ENCODE measurements around the gene TLK1. TPM values are rescaled to one million over a fixed set of nuclear protein-coding genes. Genes with fewer than 3 reads are reported as not detected.

The TLK1 gene
- total and polyA plus RNA-seq, 2 donors (not counting 3 experiments of a cell fraction or from before 2014, with no cell fraction given): 5.8 to 62.7 TPM

- H3K4me1 ChIP-seq (ENCODE audit: control insufficient read depth, extremely low read depth, insufficient read depth, low read length): peaks cover 14% of the 10 kb centered on the region
- no peaks in the 10 kb centered on the region for H4K20me1 ChIP-seq (replicated peaks; ENCODE audit: control insufficient read depth, extremely low read depth, insufficient read depth, low read length)
- DNase-seq (ENCODE audit: low read depth, low spot score) (peak; percentile 3), FAIRE-seq (no peak)
- H3K9ac ChIP-seq (replicated peaks; ENCODE audit: extremely low read depth, insufficient read depth, low read length): no peak overlapping the region
- H3K79me2 ChIP-seq (ENCODE audit: control insufficient read depth, insufficient read depth, low read length): peaks cover 40% of the 10 kb centered on the region
- ChIA-PET POLR2A (no interaction called here), CTCF (interaction anchor here (0.7 to 3.3 kb wide), 43 partner anchors 8 to 361 kb away, joined by 3 to 43 read pairs (median 6); partner anchors contain the start of gene GORASP2)
- H3K9me1 ChIP-seq (replicated peaks; ENCODE audit: control insufficient read depth, extremely low read depth, insufficient read depth, low read length): peaks cover 2% of the 10 kb centered on the region
- intact Hi-C loops (cut with micrococcal nuclease) (loop anchor here (2.0 kb wide), 2 partner anchors 71 to 329 kb away; no protein-coding TSS in a partner anchor), dilution Hi-C loops (cut with MboI; ENCODE audit: extremely low pct_ligation_motif_present, low sequenced_read_pairs) (no loop called here)
- no peak overlapping the region for H2AFZ ChIP-seq (ENCODE audit: low read depth, low read length)
- H3K36me3 ChIP-seq (ENCODE audit: control insufficient read depth in 2 of 2, extremely low read depth in 1 of 2, insufficient read depth in 2 of 2, low read length in 2 of 2): no peaks in the 10 kb centered on the region
- no peak overlapping the region for H3K4me3 ChIP-seq (replicated peaks in 1 of 3; ENCODE audit: insufficient read depth in 1 of 3, low read depth in 1 of 3, low read length in 3 of 3)
- BruUV-seq (replicated peaks): no TSS peak
- TF ChIP-seq POLR2AphosphoS5 (IDR thresholded peaks at IDR 0.05; ENCODE audit: insufficient read depth, low read depth, low read length) (no peak), FOS (IDR thresholded peaks at IDR 0.05; ENCODE audit: borderline replicate concordance, insufficient read depth, low read length) (no peak), MAX (IDR thresholded peaks at IDR 0.05; ENCODE audit: insufficient read depth, insufficient read length) (no peak), POLR2A (IDR thresholded peaks at IDR 0.05; ENCODE audit: low read depth, low read length) (no peak), EZH2 (IDR thresholded peaks at IDR 0.05; ENCODE audit: borderline replicate concordance, low read depth, low read length, severe bottlenecking) (no peak), JUN (IDR thresholded peaks at IDR 0.05; ENCODE audit: borderline replicate concordance, insufficient read depth, insufficient read length, low read depth) (no peak), GATA2 (IDR thresholded peaks at IDR 0.05; ENCODE audit: insufficient read depth, insufficient read length, low read depth, low read length) (no peak), CTCF (IDR thresholded peaks at IDR 0.05; ENCODE audit: extremely low read depth in 1 of 2, insufficient read depth in 1 of 2, low read depth in 1 of 2, low read length in 2 of 2) (no peak), MYC (IDR thresholded peaks at IDR 0.05; ENCODE audit: low read depth, low read length) (no peak)
- H3K27me3 ChIP-seq (ENCODE audit: control insufficient read depth in 2 of 2, insufficient read depth in 2 of 2, low read length in 2 of 2): no peaks in the 10 kb centered on the region
- H3K4me2 ChIP-seq (ENCODE audit: insufficient read depth, low read length): no peak overlapping the region
- H3K27ac ChIP-seq (ENCODE audit: insufficient read depth, low read depth, low read length): no peak overlapping the region
- no peaks in the 10 kb centered on the region for H3K9me3 ChIP-seq (replicated peaks; ENCODE audit: control insufficient read depth, insufficient read depth, low read length)
Measured at GRCh38 chr2:171087547-171087946, 73.1 kb downstream of the TLK1 start.

All from endothelial cell of umbilical vein (primary cell).